Breast epithelium (tissue), 3 donors: ENCODE data around the gene FUT2.

Experiments
- CTCF ChIP-seq, 3 donors: fragments of 450-650 bp; IDR thresholded peaks; one replicate each; pipeline ENCODE4 v1.5.1; 2016 to 2017; ENCODE audit warnings: antibody characterized with exemption in 3 of 3, mild to moderate bottlenecking in 3 of 3, moderate library complexity in 3 of 3
- POLR2A ChIP-seq: fragments of 450-650 bp; IDR thresholded peaks from one replicate; pipeline ENCODE4 v1.6.1; 2016; ENCODE audit warnings: antibody characterized with exemption, mild to moderate bottlenecking, moderate library complexity

- TF ChIP-seq CTCF (IDR thresholded peaks at IDR 0.05) (no peak), POLR2A (no peak)
These were observed 15.4 kb downstream of the FUT2 start for GRCh38 chr19:48711106-48711662.
